ENCODE measurements around the gene BTK.

Gene BTK

DNA sequence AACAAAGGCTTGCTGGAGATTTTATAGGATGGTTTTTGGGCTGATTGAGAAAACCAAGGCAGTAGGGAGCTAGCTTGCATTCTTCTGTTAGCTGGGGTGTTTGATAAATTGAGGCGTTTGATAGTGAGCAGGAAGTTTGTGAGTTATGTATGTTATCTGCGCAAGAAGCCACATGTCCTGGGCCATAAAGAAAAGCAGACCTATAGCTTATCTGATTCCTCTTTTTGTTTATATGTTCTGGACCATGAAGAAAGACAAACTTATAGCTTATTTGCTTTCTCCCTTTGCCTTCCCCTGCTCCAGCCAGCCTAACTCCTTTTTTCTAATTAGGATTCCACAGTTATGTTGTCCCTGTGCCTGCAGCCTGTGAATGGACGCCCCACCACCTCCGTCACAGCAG, 31.2 kb upstream of the BTK start:
- no peak for DNase-seq (ENCODE audit: low read depth)
- H3K4me3 ChIP-seq (replicated peaks; ENCODE audit: low read depth, low read length) = no peak overlapping the region
- TF ChIP-seq, protein P1, sequence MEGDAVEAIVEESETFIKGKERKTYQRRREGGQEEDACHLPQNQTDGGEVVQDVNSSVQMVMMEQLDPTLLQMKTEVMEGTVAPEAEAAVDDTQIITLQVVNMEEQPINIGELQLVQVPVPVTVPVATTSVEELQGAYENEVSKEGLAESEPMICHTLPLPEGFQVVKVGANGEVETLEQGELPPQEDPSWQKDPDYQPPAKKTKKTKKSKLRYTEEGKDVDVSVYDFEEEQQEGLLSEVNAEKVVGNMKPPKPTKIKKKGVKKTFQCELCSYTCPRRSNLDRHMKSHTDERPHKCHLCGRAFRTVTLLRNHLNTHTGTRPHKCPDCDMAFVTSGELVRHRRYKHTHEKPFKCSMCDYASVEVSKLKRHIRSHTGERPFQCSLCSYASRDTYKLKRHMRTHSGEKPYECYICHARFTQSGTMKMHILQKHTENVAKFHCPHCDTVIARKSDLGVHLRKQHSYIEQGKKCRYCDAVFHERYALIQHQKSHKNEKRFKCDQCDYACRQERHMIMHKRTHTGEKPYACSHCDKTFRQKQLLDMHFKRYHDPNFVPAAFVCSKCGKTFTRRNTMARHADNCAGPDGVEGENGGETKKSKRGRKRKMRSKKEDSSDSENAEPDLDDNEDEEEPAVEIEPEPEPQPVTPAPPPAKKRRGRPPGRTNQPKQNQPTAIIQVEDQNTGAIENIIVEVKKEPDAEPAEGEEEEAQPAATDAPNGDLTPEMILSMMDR (IDR thresholded peaks at IDR 0.05; ENCODE audit: low read length, missing control alignments) = no peak

DNA sequence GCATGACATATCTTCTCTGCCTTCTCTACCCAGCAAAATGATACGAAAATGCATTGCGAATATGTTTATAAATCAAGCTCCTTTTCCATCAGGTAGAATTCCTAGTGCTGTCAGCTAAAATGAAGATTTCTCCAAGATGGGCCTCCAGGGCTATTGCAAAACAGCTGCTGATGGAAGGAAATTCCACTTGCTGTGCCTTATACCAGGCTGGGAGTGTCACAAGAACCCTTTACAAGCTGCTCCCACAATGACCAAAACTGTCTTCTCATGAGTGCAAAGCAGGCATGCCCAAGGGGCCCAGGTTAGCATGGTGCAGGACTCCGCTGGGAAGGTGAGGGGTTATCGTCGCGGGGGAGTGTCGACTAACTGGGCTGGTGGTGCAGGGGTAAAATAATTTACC, 30.7 kb upstream of the BTK start:
- H3K4me3 ChIP-seq (replicated peaks; ENCODE audit: low read depth, low read length) = no peak overlapping the region
- TF ChIP-seq, protein P1 (IDR thresholded peaks at IDR 0.05; ENCODE audit: low read length, missing control alignments) = no peak
- DNase-seq (ENCODE audit: low read depth) = no peak

DNA sequence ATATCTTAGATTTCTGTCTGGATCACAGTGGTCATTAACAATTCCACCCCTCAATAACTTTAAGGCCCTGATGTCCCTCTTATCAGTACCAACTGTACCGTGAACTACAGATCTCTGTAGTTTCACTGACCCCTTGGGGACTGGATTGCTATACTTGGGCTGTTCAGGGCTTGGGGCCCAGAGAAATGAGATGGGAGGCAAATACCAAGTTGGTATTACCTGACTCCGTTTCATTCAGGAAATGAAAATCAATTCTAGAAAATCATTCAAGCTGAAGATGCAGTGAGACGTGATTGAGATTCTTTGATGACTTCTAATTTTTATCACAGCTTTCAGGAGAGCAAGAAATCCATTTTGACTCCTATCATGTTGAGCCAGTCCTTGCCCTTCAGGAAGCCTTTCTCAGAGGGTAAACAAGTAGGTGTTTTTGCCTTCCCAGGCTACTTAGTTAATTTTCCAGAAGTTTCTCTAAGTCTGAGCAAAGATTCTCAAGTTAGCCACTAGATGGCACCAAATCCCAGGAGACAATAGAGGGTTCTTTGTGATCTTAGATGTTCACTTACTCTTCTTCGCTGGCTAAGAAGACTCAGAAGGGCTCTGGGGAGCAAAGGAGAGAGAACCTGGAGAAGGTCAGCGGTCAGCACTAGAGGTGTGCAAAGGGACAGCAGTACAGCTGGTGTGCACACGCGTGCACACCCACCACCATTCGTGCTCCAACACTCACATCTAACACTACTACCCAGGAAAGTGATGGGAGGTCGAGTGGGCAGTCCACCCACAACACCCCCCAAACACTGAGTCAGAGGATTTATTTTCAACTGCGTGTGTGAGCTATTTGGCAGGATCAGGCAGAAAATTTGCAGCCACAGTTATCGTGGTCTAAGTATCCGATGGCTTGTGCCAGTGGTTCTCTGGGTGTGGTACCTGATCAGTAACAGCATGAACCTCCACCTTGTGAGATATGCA, 29.5 kb upstream of the BTK start:
- peak; percentile 88 for DNase-seq (ENCODE audit: low read depth)
- H3K4me3 ChIP-seq (replicated peaks; ENCODE audit: low read depth, low read length) = no peak overlapping the region
- TF ChIP-seq, protein P1 (IDR thresholded peaks at IDR 0.05; ENCODE audit: low read length, missing control alignments) = peak; percentile 63

DNA sequence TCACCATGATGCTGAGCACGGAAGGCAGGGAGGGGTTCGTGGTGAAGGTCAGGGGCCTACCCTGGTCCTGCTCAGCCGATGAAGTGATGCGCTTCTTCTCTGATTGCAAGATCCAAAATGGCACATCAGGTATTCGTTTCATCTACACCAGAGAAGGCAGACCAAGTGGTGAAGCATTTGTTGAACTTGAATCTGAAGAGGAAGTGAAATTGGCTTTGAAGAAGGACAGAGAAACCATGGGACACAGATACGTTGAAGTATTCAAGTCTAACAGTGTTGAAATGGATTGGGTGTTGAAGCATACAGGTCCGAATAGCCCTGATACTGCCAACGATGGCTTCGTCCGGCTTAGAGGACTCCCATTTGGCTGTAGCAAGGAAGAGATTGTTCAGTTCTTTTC, 26.0 kb upstream of the BTK start:
- H3K4me3 ChIP-seq (replicated peaks; ENCODE audit: low read depth, low read length) = no peak overlapping the region
- DNase-seq (ENCODE audit: low read depth) = no peak
- TF ChIP-seq, protein P1 (IDR thresholded peaks at IDR 0.05; ENCODE audit: low read length, missing control alignments) = no peak

DNA sequence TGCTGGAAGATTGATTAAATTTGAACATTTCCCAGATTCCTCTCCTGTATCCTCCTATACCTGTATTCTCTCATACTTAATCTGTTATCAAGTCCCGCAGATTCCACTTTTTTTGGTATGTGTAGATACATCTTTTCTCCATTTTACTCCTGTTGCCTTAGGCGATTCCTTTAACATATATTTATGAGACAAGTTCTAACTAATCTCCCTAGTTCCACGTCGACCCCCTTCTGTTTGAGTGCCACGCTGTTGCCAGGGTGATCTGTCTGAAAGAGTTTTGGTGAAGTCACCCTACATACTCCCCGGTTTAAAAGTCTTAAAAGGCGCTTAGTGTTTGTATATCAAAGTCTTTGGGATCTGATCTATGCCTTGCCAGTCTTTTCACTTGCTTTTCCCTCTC, 24.5 kb upstream of the BTK start:
- H3K4me3 ChIP-seq (replicated peaks; ENCODE audit: low read depth, low read length) = peak overlapping the region; percentile 83
- TF ChIP-seq, protein P1 (IDR thresholded peaks at IDR 0.05; ENCODE audit: low read length, missing control alignments) = no peak
- no peak for DNase-seq (ENCODE audit: low read depth)

DNA sequence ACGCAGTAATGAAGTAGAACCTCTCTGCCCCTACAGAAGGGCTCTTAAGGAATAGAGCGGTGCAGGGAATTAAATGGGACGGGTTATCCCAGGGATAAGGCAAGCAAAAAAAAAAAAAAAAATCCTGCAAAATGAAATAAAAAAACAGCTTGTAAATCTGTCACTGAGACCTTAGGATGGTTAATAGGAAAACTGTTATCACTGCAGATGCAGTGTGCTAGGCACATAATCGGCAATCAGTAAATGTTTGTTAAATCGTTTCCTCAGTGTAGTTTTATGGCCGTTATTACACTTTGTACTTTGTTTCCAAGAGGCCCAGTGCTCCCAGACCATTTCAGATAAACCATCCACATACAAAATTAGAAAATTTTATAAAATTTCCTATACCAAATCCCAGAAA, 23.1 kb upstream of the BTK start:
- TF ChIP-seq, protein P1 (IDR thresholded peaks at IDR 0.05; ENCODE audit: low read length, missing control alignments) = no peak
- H3K4me3 ChIP-seq (replicated peaks; ENCODE audit: low read depth, low read length) = peak overlapping the region; percentile 83
- DNase-seq (ENCODE audit: low read depth) = no peak

DNA sequence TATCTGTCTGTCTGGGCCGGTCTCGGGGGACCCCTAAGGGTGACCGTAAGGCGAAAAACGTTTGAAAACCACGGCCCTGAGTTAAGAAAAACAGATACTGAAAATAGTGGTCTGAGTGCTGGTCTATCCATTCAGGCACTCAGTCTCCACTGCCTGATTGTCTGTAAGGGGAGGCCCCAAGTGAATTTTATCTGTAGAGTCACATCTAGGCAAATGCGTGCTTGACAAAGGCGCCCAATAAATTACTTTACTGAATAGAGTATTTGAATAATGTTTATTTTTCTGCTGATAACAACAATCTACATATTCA, 22.5 kb upstream of the BTK start:
- H3K4me3 ChIP-seq (replicated peaks; ENCODE audit: low read depth, low read length) = peak overlapping the region; percentile 83
- DNase-seq (ENCODE audit: low read depth) = no peak
- TF ChIP-seq, protein P1 (IDR thresholded peaks at IDR 0.05; ENCODE audit: low read length, missing control alignments) = no peak
